NOMO-1 treated with DMSO at 0.1 percent for 48 hours (cell line): Measurements from ENCODE around the gene PI16.
"Not testable (repeated sequence)": the region's sequence is repeated elsewhere in the genome, so short reads cannot be mapped to it uniquely, and the experiment has no call there.

Experiments used
- DNase-seq: peaks from one replicate; lab custom pipeline; 2025; ENCODE audit not compliant: unreplicated experiment; lab: John Stamatoyannopoulos, UW

The PI16 gene

DNA sequence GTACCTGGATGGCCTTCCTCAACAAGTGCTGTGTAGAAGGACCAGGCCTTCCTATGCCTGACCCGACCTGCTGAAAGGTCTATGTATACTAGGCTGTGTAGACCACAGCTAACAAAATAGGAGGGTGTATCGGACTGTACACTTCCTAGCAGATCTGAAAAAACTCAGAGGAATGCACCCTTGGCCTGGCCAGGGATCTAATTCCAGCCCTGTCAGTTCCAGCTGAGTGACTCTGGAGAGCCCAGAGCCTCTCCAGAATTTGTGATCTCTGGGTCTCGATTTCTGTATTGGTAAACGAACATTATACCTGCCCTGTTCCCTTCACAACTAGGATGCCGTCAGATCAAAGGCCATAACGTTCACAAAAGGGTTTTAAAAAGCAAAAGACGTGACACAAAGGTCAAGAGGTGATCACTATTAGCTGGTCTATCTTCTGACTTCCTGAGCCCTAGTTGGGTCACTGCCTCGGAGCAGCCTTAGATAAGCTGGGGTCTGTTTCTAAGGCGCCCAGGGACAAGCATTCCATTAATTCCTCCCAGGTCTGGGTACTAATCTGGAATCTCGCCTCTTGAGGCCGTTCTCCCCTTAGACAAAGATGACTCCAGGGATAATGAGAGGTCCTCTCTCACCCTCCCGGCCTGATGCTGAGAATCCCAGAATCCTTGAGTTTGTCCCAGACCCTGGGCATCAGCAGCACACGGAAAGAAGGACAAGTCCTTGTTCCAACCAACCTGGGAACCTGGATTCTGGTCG, 17.6 kb downstream of the PI16 start:
- DNase-seq = no peak

DNA sequence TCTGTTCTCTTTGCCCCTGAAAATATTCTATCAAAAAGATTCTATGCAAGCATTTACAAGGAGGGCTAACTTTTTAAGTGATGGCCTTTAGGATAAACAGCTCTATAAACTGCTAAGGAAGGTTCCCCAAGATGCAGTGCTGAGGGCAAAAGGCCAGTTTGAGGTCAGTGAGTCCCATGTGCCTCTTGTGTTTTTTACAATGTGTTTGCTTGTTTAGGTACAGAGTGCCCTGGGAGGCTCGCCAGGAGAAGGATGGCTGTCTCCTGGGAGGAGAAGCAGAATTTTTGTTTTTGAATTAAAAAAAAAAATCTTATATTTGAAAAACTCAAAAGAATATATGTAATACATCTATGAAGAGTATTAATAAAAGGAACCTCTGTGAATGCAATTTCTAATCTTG, 18.7 kb downstream of the PI16 start:
- no peak for DNase-seq

DNA sequence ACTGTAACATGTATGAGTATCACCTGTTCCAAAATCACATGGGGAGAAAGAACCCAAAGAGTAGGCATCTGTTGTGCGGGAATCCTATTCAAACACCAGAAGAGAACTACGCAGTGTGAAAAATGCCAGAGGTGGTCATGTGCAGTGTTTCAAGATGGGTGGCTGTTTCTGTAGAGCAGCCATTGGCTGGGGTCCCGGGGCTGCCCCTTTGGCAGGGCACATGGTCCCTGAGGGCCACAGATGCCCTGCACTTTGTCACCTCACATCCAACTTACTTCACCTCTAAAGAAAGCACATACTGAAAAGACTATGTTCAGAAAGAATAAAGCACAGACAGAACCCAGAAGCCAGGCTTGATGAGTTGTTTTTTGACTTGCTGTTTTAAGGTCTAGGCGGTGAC, 19.1 kb downstream of the PI16 start:
- DNase-seq = no peak

DNA sequence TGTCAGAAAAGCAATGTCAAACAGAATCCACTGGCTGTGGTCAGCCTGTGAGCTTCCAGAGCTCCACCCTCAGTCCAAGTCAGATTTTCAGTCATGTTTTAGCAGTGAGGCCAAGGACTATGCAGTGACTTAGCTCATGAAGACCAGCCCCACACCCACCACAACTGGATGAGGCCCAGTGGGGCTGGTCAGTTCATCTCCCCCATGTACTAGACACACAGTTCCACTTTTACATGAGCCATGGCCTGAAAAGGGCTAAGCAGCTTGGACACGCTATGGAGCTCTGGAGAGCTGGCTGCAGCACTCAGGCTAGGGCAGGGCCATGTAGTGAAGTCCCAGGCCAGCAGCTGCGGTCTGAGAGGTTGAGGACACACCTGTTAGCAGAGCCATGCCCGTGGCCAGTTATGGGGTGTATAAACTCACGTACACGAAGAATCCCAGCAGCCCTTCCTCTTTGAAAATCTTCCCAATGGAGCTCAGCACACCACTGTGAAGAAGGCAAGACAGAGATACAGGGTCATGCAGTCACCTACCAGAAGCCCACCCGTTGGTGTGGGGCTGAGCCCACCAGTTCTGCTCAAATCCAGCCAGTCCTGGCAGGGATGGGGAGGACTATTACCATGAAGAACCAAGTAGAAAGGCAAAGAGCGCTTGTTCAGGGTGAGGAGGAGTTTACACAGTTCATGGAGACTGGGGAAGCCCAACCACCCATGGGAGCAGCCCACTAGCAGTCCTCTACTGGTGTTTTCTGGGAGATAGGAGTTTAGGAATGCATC, 20.9 kb downstream of the PI16 start:
- no peak for DNase-seq

DNA sequence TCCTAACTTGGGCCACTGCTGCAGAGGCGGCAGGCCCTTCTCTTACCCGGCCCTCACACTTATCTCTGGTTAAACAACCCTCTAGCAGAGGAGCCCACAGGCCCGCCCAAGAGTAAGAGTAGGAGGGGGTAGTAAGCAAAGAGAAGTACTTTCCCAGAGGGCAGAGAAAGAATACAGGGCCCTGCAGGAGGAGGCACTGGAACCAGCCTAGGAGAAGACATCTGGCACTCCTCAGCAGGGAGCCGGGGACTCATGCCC, 21.4 kb downstream of the PI16 start:
- DNase-seq = no peak

DNA sequence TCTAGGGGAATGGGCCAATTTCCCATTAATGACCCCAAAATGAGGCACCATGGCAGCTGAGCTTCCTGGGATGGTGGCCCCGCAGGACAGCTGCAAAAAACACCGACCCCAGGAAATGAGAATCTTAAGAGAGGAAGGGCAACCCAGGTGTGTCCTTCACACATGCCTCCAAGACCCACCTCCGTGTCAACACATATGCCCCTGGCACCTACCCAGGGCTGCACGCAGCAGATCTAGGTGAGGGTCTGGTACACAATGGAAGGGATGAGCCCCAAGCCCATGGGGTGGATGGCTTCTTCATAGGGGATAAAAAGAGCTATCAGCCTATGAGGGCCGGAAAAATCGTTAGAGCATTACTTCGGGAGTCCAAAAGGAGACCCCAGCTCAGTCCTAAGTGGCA, 22.0 kb downstream of the PI16 start:
- no peak for DNase-seq

DNA sequence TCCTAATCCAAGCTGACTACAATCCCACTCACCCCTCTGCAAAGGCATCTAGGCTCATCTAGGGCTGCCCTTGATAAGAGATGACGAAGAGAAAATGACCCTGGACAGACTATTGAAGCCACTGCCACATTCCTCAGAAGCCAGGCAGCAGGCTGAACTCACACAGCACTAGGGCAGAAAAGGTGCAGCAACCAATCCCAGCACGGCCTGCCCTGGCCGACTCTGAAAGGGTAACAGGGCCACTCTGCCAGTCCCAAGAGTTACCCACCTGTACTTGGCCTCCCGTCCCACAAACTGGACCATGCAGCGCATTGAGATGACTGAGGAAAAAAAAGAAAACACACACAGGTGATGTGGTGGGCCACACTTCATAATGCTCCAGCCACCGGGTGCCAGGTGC, 22.4 kb downstream of the PI16 start:
- DNase-seq = no peak

DNA sequence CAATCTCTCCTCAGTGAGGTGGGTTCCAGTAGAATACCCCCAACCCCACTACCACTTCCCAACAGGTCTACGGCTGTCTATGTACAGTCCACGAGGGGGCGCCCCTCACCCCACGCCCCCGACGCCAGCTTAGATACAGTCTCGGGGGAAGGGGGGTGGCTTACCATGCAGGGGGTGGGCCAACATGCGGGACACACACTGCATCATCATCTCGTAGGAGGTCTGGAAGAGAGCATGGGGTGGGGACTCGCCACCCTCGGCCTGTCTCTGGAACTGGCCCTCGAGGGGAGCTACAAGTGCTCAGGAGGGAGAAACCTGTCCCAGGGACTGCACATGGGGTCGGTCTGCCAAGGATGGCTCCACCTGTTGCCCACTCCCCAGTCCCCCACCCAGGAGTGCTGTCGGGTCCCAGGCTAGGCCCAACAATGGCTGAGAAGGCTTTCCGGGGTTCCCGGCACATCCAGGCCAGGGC, 23.0 kb downstream of the PI16 start:
- no peak for DNase-seq

DNA sequence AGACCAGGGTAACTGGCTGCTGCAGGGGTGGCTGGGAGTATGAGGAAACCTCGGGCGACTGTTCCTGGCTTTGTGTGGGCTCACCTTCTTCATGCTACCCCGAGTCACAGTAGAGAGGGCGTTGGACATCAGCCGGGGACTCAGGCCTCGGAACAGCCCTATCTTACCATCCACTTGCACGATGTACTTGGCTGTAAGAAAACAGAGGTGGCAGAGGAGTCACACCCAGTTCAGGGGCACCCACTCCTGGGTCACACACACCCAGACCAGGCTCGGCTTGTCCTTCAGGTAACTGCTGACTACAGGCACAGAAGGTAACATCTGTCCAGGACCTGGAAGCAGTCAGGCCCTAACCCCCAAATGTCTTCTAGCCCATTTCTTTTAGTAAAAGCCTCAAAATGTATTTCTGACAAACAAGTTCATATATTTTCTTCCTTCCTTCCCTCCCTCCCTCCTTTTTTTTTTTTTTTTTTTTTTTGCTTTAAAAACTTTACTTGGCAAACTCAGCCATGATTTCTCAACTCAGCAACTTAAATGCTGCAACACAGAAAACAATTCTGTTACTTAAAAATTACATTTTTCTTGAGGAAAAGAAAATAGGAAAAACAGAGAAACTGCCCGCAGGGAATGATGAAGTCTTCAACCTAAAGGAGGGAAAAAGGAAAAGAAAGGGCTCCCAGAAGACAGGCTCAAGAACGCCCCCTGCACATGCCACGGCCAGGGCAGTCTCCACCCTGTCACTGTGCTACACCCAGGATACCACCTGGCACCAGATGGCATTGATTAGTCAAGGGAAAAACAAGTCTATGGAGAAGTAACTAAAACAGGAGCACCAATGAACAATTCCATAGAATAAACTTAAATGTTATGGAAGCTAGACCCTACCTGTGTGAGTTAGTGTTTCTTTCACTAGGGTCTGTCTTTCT, 24.1 kb downstream of the PI16 start:
- no peak for DNase-seq

DNA sequence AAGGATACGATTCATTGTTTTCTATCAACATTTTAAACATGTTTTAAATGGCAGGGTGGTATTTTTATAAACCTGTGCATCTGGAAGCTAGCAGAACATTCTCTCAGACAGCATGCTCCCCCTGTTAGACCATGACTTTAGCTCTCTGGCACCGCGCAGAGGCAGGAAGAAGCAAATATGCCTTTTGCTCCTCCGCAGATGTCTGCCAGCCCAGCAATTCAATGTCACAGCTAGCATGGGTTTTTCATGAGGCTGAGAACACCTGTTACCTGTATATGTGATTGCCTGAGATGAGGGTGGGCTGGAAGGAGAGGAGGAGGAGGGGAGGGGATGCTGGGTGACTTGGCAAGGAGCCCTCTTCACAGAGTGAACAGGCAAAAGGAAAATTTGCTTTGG, 24.8 kb downstream of the PI16 start:
- DNase-seq = no peak

DNA sequence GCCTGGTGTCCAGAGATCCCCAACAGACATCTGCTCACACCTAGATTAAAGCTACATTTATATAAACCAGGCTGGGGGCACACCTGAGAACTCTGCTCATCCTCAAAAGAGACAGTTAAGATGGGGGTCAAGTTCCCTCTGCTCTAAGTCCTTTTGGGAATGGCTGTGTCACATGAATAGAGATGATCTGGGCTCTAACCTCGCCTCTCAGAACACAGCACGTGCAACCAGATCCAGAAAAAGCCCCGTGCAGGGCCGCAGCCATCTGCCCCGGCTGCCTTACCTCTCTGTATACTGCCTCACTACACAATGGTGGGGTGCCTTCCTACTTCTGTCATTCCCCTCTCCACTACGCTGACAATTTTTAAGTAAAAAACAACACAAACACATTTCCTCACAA, 25.6 kb downstream of the PI16 start:
- DNase-seq = no peak

DNA sequence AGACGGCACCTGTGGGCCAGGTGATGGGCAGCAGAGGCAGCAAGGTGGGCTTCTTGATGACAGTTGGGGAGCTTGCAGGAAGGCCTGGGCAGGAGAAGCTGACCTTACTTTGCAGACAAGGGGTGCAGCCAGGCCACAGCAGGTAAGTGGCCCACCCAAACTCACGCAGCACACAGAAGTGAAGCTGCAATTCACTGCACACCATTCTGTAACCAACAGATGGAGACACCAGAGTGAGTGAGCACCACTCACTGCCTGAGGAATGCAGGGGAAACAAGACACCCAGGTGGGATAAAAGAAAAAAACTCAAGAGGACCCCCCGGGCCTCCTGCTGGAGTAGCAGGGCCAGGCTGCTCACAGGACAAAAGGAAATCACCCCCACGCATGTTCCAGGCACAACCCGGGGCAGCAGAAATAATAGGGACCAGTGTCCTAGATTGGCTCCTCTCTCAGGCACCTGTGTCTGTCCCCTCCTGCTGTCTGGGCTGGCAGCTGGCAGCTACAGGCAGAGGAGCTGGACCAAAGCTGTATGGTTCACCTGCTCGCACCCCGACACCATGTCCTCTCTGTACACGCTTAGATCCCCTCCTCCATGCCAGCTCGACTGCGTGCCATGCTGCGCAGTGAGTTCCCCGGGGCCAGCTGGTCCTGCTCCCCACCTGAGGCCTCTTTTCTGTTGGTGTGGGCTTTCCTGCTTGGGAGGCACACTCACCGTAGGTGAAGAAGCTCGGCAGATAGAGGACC, 26.5 kb downstream of the PI16 start:
- DNase-seq = no peak

DNA sequence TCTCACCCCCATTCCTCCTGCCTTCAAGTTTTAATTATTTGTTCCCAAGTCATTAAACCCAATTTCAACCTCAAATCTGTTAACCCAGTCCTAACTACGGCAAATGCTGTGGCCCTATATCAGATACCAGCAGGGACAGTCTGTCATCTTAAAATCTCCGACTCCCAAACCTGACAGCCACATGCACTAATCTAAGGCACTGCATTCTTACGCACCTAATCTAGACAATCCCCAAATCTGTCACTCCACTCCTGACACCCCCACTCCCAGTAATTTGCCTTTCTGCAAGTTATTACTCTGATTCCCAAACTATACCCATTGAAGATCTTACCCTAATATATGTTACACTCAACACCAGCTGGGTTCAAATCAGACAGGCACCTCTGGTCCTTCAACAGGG, 29.0 kb downstream of the PI16 start:
- no peak for DNase-seq

DNA sequence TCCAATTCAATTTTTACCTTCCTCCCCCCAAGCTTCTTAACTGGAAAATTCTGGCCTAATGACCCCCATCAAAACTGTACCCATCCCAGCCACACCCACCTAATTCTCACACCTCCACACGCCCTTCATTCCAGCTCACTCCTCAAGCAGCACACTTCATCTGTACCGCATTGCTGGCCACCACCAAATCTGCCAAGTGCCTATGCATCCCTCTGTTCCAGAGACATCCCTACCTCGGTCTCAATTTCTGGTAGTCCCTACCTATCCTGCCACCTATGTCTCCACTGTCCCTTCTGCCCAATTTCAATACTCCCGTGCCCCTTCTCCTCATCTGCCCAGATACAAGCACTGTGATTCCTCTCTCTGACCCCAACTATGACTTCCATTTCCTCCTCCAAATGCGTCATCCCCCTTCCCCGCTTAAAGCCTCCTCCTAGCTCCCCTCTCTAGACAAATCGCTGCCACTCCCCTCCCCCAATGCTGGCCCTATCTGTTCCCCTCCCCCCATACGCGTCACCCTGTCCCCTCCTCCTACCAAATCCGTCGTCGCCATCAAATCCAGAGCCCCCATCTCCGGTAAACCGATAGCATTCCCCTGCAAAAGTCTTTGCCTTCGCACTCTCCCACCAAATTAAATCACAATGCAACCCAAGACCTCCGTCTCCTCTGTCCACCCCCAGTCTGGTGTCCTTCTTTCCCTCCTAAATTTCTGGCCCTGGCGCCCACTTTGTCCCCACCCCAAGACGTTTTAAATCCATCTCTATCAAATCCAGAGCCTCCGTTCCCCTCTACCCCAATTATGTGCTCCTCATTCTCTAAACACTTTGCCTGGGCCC, 30.3 kb downstream of the PI16 start:
- DNase-seq = peak; percentile 42

DNA sequence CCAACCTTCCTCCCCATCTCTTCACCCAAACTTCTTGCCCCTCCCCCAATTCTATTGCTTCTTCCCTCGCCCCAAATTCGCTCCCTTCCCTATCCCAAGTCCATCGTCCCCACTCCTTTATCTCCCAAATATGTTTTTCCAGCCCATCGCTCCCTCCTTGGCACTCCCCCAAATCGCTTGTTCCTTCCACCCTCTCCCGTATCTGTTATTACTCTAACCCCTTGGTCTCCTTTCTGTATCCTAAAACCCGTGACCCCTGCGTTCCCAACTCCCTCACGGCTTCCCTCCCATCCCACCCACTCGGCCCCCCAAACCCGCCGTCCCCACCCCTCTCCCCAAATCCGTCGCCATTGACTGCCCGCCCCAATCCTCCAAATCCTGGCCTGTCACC, 30.9 kb downstream of the PI16 start:
- no peak for DNase-seq

DNA sequence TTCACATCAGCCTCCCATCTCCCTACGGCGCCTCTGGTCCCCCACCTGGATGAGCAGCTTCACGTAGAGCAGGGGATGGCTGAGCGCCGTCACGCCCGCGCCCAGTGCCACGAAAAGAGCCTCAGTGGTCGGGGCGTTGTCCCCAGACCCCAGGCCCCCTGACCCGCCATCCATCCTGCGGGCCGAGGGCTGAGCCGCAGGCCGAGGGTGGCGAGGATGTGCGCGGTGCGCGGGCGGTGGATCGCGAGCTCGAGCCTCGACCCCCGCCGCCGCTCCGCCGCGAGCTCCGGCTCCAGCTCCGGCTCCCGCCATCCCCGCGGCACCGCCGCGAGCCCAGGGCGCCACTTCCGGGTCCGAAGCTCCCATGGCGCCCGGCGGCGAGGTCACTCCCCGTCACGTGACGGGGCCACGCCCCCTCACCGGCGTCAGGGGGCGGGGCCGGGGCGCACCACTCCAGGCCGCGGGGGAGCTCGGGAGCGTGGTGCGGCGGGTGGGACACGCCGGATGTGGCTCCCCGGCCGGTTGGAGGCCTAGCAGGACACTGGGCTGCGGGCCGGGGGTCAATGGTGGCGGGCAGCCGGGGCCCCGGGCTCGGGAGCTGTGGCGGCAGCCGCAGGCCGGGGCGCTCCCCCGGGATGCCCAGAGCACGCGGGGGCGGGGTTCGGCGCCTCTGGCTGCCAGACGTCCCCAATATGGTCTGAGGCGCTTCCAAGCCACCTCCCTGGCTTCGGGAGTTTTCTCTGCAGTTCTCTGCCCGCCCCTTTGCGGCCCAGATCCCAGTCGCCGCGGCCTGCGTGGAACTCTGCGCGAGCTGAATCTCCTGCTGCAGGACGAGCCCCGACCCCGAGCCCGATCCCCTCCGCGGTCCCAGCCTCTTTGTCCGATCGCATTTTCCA, 31.5 kb downstream of the PI16 start, which contains the start of gene MTCH1:
MTCH1 (minus strand) TSS at position 389 of the 896 bp plus-strand sequence; CDS start at position 366, 23 bp downstream.
- DNase-seq = peak; percentile 78

DNA sequence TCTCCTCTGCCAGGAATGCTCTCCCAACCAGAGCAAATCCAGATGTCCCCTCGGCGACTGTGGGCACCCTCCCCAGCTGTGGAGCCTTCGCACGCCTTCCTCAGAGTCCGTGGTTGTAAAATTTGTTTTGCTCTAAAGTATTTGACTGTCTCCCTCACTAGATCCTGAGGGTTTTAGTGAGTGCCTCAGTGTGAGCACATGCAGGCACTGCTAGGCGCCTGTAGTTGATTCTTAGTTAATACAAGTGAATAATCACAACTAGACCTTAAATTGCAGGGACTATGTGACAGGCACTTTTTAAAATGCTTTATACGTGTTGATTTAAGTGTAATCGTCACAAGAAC, 32.1 kb downstream of the PI16 start:
- DNase-seq = peak; percentile 49

DNA sequence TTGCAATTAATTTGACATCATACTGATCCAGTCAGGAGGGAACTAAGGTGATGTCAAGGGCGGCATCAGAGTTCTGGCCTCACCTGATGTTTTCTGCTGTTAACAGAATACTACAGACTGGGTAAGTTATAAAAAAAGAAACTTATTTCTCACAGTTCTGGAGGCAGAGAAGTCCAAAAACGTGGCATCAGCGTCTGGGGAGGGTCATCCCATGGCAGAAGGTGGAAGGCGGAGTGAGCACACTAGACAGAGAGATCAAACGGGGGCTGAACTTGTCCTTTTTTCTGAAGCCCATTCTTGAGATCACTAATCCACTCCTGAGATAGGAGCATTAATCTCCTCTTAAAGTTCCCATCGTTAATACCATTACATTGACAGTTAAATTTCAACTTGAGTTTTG, 34.7 kb downstream of the PI16 start:
- no peak for DNase-seq

DNA sequence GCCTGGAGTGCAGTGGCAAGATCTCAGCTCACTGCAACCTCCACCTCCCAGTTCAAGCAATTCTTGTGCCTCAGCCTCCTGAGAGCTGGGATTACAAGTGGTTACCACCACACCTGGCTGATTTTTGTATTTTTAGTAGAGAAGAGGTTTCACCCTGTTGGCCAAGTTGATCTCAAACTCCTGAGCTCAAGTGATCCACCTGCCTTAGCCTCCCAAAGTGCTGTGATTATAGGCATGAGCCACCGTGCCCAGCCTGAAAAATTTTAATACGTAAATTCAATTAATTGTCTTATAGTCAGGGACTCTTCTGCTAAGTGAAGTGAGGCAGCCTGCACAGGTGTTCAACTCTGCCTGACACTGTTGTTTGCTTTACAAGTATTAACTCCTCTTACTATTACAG, 35.9 kb downstream of the PI16 start:
- DNase-seq = not testable (repeated sequence)
